ENCODE measurements around the gene PAPPA. TPM values are rescaled to one million over a fixed set of nuclear protein-coding genes. Genes with fewer than 3 reads are reported as not detected.

Gene PAPPA
- total RNA-seq, 1 donor from 2014 or later: 2.9 TPM

DNA sequence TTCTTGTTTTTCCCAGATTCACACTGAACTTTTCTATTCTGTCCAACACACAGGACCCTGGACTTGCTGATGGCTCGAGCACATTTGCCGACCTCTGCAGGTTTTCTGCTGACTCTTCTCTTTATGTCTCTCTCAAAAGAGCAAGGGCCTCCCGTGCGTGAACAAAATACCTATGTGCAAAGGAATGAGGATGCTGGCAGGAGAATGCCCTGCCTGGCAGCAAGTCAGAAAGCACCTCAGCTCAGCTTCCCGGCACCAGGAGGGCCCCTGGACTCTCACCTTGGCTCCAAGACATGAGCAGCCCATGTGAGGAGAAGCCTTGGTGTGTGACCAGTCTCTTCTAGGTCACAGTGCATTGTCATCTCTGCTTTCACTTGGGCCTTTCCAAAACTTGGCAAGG is 36.1 kb downstream of the PAPPA start:
- Histone ChIP-seq H3K36me3 (no peaks in the 10 kb centered on the region), H3K27ac (no peak overlapping the region), H3K4me3 (no peak overlapping the region), H3K9me3 (no peaks in the 10 kb centered on the region), H3K27me3 (no peaks in the 10 kb centered on the region), H3K4me1 (no peaks in the 10 kb centered on the region)
- peak; percentile 62 for ATAC-seq
- intact Hi-C loops (cut with DNase I): no loop called here
- peak; percentile 65 for DNase-seq
- TF ChIP-seq, protein P1, sequence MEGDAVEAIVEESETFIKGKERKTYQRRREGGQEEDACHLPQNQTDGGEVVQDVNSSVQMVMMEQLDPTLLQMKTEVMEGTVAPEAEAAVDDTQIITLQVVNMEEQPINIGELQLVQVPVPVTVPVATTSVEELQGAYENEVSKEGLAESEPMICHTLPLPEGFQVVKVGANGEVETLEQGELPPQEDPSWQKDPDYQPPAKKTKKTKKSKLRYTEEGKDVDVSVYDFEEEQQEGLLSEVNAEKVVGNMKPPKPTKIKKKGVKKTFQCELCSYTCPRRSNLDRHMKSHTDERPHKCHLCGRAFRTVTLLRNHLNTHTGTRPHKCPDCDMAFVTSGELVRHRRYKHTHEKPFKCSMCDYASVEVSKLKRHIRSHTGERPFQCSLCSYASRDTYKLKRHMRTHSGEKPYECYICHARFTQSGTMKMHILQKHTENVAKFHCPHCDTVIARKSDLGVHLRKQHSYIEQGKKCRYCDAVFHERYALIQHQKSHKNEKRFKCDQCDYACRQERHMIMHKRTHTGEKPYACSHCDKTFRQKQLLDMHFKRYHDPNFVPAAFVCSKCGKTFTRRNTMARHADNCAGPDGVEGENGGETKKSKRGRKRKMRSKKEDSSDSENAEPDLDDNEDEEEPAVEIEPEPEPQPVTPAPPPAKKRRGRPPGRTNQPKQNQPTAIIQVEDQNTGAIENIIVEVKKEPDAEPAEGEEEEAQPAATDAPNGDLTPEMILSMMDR (IDR thresholded peaks at IDR 0.05): no peak

DNA sequence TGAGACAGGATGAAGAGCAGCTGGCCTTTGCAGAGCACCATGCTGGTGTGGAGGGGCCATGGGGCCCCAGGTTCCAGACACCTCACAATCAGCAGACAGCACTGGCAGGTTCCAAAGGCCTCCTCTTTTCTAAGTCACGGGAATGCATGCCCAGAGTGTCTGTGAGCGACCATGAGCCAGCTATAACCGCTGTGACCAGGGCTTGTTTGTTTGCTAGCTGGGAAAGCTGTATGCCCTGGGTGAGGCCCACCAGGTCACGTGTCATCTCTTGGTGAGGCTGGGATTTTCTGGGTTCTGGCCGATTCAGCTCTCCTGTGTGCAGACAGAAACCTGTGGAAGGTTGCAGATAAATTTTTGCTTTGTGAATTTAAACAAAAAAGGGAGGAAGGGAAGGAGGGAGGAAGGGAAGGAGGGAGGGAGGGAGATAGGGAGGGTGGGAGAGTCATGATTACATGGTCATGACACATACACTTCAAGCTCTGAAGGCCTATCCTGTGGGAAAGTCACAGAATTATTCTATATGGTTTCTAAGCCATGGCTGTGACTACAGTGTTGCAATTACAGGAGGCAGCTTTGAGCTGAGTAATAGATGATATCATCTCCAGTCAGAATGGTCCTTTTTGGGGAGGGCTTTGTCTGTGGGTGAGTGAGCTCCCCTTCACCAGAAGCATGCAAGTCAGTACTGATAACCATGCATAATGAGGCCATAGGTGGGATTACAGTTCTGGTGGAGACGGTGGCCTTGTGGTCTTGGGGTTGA is 37.2 kb downstream of the PAPPA start:
- TF ChIP-seq, protein P1 (IDR thresholded peaks at IDR 0.05): no peak
- H3K4me3 ChIP-seq: no peak overlapping the region
- DNase-seq: no peak
- no peak overlapping the region for H3K27ac ChIP-seq
- no peak for ATAC-seq
- no peaks in the 10 kb centered on the region for H3K27me3 ChIP-seq
- no peaks in the 10 kb centered on the region for H3K9me3 ChIP-seq
- no peaks in the 10 kb centered on the region for H3K4me1 ChIP-seq
- intact Hi-C loops (cut with DNase I): no loop called here
- H3K36me3 ChIP-seq: no peaks in the 10 kb centered on the region

DNA sequence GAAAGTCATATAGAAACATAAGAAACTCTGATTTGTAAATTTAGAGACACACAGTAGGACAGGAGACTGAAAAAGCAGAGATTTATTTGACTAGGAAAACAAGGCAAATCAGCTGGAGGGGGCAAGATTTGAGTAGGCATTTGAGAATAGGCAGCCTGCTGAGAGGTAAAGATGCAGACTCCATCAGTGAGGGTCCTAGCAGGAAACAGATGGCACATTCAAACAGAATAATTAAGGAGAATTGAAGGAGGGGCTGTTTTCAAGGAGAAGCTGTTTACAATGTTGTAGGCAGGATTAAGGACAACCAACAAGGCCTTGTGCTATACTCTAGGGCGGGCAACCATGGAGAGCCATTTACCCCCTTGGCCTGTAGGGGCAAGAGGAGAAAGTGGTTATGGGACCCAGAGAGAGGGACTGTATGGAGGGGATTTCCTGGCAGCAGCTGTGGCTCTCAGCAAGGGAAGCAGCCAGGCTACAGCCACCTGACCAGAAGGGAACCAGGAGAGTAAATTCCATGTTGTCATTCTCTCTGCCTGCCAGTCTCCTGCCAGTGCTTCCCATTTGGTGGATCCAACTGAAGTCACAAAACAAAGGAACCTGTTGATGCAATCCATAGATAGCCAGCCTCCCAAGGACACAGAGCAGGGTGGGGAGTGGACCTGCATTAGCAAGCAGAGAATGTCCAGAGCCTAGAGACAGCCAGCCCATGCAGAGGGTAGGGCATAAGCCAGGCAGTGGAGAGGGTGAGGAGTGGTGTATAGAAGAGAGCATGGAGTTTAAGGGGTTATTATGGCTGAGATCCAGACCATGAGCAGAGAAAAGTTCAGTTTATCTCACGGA is 38.2 kb downstream of the PAPPA start:
- Histone ChIP-seq H3K9me3 (no peaks in the 10 kb centered on the region), H3K27ac (no peak overlapping the region), H3K4me1 (no peaks in the 10 kb centered on the region), H3K27me3 (no peaks in the 10 kb centered on the region), H3K36me3 (no peaks in the 10 kb centered on the region), H3K4me3 (no peak overlapping the region)
- DNase-seq (no peak), ATAC-seq (no peak)
- intact Hi-C loops (cut with DNase I): no loop called here
- TF ChIP-seq, protein P1 (IDR thresholded peaks at IDR 0.05): no peak

DNA sequence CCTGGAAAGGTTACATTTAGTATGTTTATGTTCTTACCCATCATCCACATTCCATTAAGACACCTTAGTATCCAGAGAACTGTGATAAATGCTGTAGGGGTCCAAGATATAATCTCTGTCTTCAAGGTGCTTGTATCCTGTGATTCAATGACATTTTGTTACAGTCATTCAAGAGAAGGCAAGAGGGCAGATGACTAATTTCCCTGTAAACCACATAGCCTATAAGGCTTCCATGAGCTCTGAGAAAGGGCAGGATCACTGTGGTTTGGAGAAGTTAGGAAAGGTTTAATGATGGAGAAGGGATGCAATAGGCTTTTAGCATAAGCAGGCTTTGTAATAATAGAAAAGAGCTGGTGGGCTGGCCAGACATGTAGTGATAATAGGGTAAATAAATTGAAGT is 40.0 kb downstream of the PAPPA start:
- Histone ChIP-seq H3K4me1 (no peaks in the 10 kb centered on the region), H3K27ac (no peak overlapping the region), H3K27me3 (no peaks in the 10 kb centered on the region), H3K4me3 (no peak overlapping the region), H3K9me3 (no peaks in the 10 kb centered on the region), H3K36me3 (no peaks in the 10 kb centered on the region)
- no peak for DNase-seq
- intact Hi-C loops (cut with DNase I): no loop called here
- no peak for ATAC-seq
- TF ChIP-seq, protein P1 (IDR thresholded peaks at IDR 0.05): no peak

DNA sequence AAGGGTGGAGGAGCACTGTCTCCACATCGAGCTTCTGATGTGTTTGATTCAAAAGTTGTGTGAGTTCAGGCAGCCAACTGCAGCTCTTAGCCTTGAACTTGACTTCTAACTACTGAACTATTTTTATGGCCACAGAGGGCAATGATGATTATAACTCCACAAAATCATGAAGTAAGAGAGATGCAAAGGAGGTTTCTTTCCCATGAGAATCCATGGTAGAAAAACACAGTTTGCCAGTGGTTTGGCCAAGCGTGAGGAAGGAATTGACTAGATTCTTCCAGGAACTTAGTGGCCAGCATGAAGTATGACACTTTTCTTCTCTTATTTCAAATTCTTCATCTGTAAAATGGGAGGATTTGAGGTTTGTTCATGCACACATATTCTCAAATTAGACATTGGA is 43.2 kb downstream of the PAPPA start:
- no peak overlapping the region for H3K4me3 ChIP-seq
- no peak for DNase-seq
- H3K27ac ChIP-seq: no peak overlapping the region
- ATAC-seq: no peak
- intact Hi-C loops (cut with DNase I): no loop called here
- TF ChIP-seq, protein P1 (IDR thresholded peaks at IDR 0.05): no peak
- no peaks in the 10 kb centered on the region for H3K9me3 ChIP-seq
- H3K36me3 ChIP-seq: no peaks in the 10 kb centered on the region
- H3K27me3 ChIP-seq: no peaks in the 10 kb centered on the region
- H3K4me1 ChIP-seq: no peaks in the 10 kb centered on the region

Data from upper lobe of right lung (tissue), 1 donor.